Testis (tissue), 3 donors: Measurements from ENCODE around the gene MBNL3. TPM values are rescaled to one million over a fixed set of nuclear protein-coding genes. Genes with fewer than 3 reads are reported as not detected.

Source experiments
- DNase-seq: peaks from one replicate; pipeline ENCODE4 v3.0.0-alpha.2; 2019
- H3K27ac ChIP-seq, 2 donors: fragments of 200-600 bp; sonication (generic); one replicate each; pipeline ENCODE4 v1.5.1; 2019
- H3K27me3 ChIP-seq: fragments of 200-600 bp; sonication (generic); one replicate; pipeline ENCODE4 v1.5.1; 2019
- H3K36me3 ChIP-seq: fragments of 200-600 bp; sonication (generic); one replicate; pipeline ENCODE4 v1.5.1; 2017; ENCODE audit warnings: low read depth; ENCODE audit errors: missing control alignments
- H3K4me1 ChIP-seq: fragments of 200-600 bp; sonication (generic); one replicate; pipeline ENCODE4 v1.5.1; 2019
- H3K4me3 ChIP-seq, 2 donors: fragments of 200-600 bp; sonication (generic); one replicate each; pipeline ENCODE4 v1.5.1; 2017 to 2019
- H3K9me3 ChIP-seq: fragments of 200-600 bp; sonication (generic); one replicate; pipeline ENCODE4 v1.5.1; 2017
- POLR2A ChIP-seq: fragments of 450-650 bp; IDR thresholded peaks from one replicate; pipeline ENCODE4 v1.6.1; 2017; ENCODE audit warnings: antibody characterized with exemption, mild to moderate bottlenecking, moderate library complexity
- WGBS, 2 donors: methylation state at CpG; one replicate each; pipeline ENCODE4 v1.1.5; 2018; 5-methylcytosine and 5-hydroxymethylcytosine counted together
- intact Hi-C: fragments of 100-400 bp; cut with DNase I; formaldehyde crosslinking; loops from one replicate; pipeline ENCODE4 v1.15.1; 2023; ENCODE audit warnings: low total_unique reads
- polyA plus RNA-seq: library from polyadenylated mRNA; stranded (reverse); fragments of 350-450 nt; fragmentation: Illumina TruSeq; extraction: RNeasy Lipid Tissue Mini Kit (QIAGEN cat#74804); gene quantifications from one replicate; pipeline ENCODE4 v1.2.3, GENCODE V29; 2014; ENCODE audit warnings: low read depth, low replicate concordance; ENCODE audit not compliant: insufficient read depth
- total RNA-seq, 2 donors: library from RNA; depleted of rRNA; stranded (reverse); fragments of >200 nt; gene quantifications; one replicate each; pipeline ENCODE4 v1.2.3, GENCODE V29; 2016
- TF ChIP-seq, protein P1 (sequence below), 3 experiments: fragments of 450-650 bp in 2 of 3; fragments of 200-600 bp in 1 of 3; sonication (generic) in 1 of 3; IDR thresholded peaks; one replicate each; pipeline ENCODE4 v1.5.1; 2016 to 2019; ENCODE audit warnings: antibody characterized with exemption in 3 of 3, mild to moderate bottlenecking in 2 of 3, moderate library complexity in 1 of 3

The MBNL3 gene
- total and polyA plus RNA-seq, 3 donors from 2014 or later, result 86.5 to 319 (median 175) TPM

DNA sequence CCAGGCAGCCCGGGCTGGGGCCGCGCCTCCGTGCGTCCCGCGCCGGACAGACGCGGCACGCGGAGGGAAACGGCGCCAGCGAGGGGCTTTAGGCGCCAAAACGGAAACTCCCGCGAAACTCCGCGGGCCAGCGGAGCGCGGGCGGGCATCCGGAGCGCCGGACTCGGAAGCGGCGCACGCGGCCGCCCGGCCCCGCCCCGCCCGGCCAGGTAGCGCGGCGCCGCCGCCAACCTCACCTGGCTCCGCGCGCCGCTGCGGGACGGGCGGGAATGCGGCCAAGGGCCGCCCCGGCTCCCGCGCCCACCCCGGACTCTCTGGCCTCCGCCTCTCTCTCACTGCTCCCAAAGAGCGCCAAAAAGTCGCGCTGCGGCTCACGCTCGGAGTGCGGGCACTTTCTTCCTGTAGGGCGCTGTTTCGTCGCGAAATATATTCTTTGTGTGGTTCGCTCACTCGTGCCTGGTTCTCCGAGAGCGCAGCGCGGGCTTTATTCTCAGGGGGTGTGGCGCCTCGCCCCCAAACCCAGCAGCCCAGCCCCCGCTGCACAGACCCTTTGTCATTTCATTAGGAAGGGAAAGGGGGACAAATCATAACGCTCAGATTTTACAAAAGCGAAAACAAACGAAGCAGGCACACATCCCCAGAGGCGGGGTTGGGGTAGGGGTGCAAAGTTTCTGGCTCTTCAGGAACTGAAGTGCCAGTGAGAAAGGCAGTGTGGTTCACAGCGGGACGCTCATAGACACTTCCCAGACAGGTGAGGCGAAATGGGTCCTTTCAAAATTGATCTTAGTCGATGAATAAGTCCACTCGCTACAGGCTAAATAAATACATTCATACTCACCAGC is 961 bp upstream of the MBNL3 start:
- no peak for TF ChIP-seq POLR2A
- TF ChIP-seq, protein P1, sequence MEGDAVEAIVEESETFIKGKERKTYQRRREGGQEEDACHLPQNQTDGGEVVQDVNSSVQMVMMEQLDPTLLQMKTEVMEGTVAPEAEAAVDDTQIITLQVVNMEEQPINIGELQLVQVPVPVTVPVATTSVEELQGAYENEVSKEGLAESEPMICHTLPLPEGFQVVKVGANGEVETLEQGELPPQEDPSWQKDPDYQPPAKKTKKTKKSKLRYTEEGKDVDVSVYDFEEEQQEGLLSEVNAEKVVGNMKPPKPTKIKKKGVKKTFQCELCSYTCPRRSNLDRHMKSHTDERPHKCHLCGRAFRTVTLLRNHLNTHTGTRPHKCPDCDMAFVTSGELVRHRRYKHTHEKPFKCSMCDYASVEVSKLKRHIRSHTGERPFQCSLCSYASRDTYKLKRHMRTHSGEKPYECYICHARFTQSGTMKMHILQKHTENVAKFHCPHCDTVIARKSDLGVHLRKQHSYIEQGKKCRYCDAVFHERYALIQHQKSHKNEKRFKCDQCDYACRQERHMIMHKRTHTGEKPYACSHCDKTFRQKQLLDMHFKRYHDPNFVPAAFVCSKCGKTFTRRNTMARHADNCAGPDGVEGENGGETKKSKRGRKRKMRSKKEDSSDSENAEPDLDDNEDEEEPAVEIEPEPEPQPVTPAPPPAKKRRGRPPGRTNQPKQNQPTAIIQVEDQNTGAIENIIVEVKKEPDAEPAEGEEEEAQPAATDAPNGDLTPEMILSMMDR (IDR thresholded peaks at IDR 0.05), result no peak
- 0 to 1% methylated on average over 9 to 42 of the region's 86 CpGs for WGBS, 2 donors
- Histone ChIP-seq H3K27me3 (no peaks in the 10 kb centered on the region), H3K27ac (peak overlapping the region; percentile 75 to 87), H3K4me3 (peak overlapping the region; percentile 53 to 70), H3K4me1 (no peaks in the 10 kb centered on the region), H3K36me3 (no peaks in the 10 kb centered on the region), H3K9me3 (no peaks in the 10 kb centered on the region)
- peak; percentile 37 for DNase-seq
- intact Hi-C loops, result no loop called here

DNA sequence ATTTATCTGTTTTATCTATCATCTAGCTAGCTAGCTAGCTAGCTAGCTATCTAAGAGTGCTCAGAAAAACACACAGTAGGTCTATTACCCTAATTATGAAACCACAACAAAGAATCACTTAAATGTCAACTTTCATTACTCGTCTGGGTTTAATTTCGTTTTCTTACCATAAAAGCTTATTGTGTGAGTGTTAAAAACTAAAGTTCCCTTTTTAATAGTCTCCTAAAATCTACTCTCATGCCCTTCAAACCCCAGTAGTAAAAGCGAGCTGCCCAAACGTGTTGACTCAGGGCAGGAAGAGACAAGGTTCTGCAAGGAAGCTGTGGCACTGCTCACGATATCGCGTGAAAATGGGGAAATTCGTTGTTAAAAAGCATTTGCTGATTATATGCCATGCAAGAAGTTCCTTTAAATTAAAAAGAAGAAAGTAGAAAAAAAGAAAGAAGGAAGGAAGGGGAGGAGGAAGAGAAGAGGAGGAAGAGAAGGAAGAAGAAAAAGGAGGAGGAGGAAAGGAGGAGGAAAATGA is 595 bp downstream of the MBNL3 start:
- no peak for DNase-seq
- intact Hi-C loops, result no loop called here
- Histone ChIP-seq H3K4me3 (peak overlapping the region; percentile 53 to 70), H3K36me3 (no peaks in the 10 kb centered on the region), H3K27me3 (no peaks in the 10 kb centered on the region), H3K4me1 (no peaks in the 10 kb centered on the region), H3K27ac (peak overlapping the region; percentile 75 to 87), H3K9me3 (no peaks in the 10 kb centered on the region)
- WGBS, 2 donors, result 3 to 4% methylated on average over 8 of the region's 8 CpGs
- TF ChIP-seq POLR2A, result no peak

DNA sequence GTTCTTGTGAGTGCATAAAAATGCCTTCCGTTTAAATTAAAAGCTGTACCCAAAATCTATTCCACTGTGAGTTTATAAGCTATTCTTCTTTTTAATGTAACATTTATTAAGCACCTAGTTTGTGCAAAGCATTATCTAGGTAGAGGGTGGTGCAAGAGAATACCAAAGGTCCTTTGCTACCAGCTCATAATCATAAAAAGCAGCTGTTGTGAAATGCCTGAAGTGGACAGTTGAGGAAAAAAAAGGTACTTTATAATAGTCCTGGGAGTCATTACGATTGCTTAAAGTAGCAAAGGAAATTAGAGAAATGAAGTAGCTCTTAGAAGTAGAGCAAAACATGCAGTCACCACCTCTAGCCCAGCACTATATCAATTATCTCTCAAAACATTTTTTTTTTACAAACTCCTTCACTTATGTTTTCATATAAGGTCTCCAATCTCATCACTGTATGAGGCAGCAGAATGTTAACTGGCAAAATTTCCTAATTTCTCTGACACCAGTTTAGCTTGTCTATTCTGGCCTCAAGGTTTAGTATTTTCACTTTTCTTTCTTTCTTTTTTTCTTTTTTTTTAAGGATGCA is 2.1 kb downstream of the MBNL3 start:
- no peaks in the 10 kb centered on the region for H3K27me3 ChIP-seq
- H3K36me3 ChIP-seq, result no peaks in the 10 kb centered on the region
- no peak overlapping the region for H3K27ac ChIP-seq
- no peaks in the 10 kb centered on the region for H3K9me3 ChIP-seq
- no peak for DNase-seq
- no peak overlapping the region for H3K4me3 ChIP-seq
- TF ChIP-seq, protein P1 (IDR thresholded peaks at IDR 0.05), result no peak
- intact Hi-C loops, result no loop called here
- 53 to 64% methylated on average over 2 of the region's 2 CpGs for WGBS, 2 donors
- no peaks in the 10 kb centered on the region for H3K4me1 ChIP-seq

DNA sequence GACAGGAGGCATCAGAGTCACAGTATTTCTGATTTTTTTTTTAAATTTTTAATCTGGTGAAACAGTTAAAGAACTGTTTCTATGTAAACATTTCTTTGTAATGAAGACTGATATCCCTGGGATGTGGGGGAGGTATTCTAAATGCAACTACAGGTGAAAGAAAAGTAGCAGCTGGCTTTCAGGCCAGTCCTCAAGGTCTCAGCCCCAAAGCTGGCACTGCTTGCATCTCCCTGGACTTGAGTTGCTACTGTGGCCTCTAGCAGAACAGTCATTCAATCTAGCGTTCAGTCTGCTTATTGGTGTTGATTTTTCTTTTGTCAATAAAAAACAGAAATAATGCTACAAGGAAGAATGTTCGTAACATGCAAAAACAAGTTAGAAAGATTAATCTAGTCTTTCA is 4.9 kb downstream of the MBNL3 start:
- TF ChIP-seq POLR2A, result no peak
- H3K4me1 ChIP-seq, result no peaks in the 10 kb centered on the region
- H3K27ac ChIP-seq, result no peak overlapping the region
- intact Hi-C loops, result no loop called here
- no peak overlapping the region for H3K4me3 ChIP-seq
- WGBS, 2 donors, result 61 to 70% methylated on average over 2 of the region's 2 CpGs
- no peaks in the 10 kb centered on the region for H3K27me3 ChIP-seq
- no peaks in the 10 kb centered on the region for H3K36me3 ChIP-seq
- DNase-seq, result peak; percentile 16
- no peaks in the 10 kb centered on the region for H3K9me3 ChIP-seq

DNA sequence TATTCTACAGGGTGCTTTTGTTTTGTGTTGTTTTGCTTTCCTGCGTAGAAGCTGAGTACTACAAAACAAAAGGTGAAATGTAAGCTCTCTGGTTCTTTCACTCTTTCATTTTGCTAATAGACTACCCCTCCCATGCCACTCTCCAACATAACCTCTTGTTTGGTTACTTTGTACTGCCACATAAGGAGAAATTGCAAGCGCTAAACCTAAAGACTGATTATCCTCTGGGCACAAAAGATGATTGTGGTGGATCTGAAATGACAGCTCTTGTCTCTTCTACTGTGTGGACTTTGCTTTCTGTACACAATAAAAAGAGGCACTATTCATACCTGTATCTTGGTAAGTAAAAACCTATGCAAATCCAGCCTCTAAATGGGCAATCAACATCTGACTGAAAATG is 5.3 kb downstream of the MBNL3 start:
- Histone ChIP-seq H3K4me3 (no peak overlapping the region), H3K9me3 (no peaks in the 10 kb centered on the region), H3K4me1 (no peaks in the 10 kb centered on the region), H3K27me3 (no peaks in the 10 kb centered on the region), H3K27ac (no peak overlapping the region), H3K36me3 (no peaks in the 10 kb centered on the region)
- TF ChIP-seq, protein P1 (IDR thresholded peaks at IDR 0.05), result no peak
- no peak for TF ChIP-seq POLR2A
- intact Hi-C loops, result no loop called here
- no peak for DNase-seq
- 71 to 74% methylated on average over 2 of the region's 2 CpGs for WGBS, 2 donors
